ENCODE data around the gene LBH. TPM values are rescaled to one million over a fixed set of nuclear protein-coding genes. Genes with fewer than 3 reads are reported as not detected.
A peak's percentile ranks its signal among the peaks of the same experiment; 100 is the strongest.

Gene LBH
- polyA plus RNA-seq, 3 donors = 0.41 to 0.76 (median 0.42) TPM

- TF ChIP-seq CTCF (IDR thresholded peaks at IDR 0.05) = no peak
- Histone ChIP-seq H3K27ac (ENCODE audit: low read depth in 1 of 2, low read length in 2 of 2) (no peak overlapping the region), H3K9ac (ENCODE audit: insufficient read depth, low read length, poor library complexity, severe bottlenecking) (no peak overlapping the region), H3K36me3 (replicated peaks in 1 of 2; ENCODE audit: control insufficient read depth in 1 of 2, insufficient read depth in 2 of 2, low read length in 2 of 2) (no peaks in the 10 kb centered on the region), H3K79me2 (ENCODE audit: insufficient read depth, low read length) (no peaks in the 10 kb centered on the region), H3K9me3 (replicated peaks in 1 of 2; ENCODE audit: control insufficient read depth in 1 of 2, insufficient read depth in 1 of 2, low read length in 2 of 2) (peaks cover 0 to 11% of the 10 kb centered on the region in 2 donors), H3K4me2 (replicated peaks; ENCODE audit: extremely low read depth, low read length, poor library complexity, severe bottlenecking) (no peak overlapping the region), H2AFZ (ENCODE audit: insufficient read depth, low read depth, low read length, poor library complexity, severe bottlenecking) (no peak overlapping the region), H4K20me1 (ENCODE audit: insufficient read depth, low read length) (no peaks in the 10 kb centered on the region), H3K27me3 (ENCODE audit: control insufficient read depth in 2 of 2, insufficient read depth in 2 of 2, low read length in 2 of 2) (peaks cover 41 to 58% of the 10 kb centered on the region in 2 donors), H3K4me1 (ENCODE audit: control insufficient read depth in 1 of 2, insufficient read depth in 2 of 2, low read length in 2 of 2) (peaks cover 16 to 29% of the 10 kb centered on the region in 2 donors), H3K4me3 (replicated peaks in 1 of 3; ENCODE audit: low read depth in 2 of 3, low read length in 3 of 3) (no peak overlapping the region)
- peaks cover 0 to 9% (median 8%) of the 10 kb centered on the region in 7 donors for H3K9me3 Mint-ChIP-seq
- DNase-seq = no peak
- intact Hi-C loops (cut with micrococcal nuclease) = no loop called here
- H3K4me1 Mint-ChIP-seq = peaks cover 24% of the 10 kb centered on the region
- peaks cover 2 to 15% of the 10 kb centered on the region in 2 donors for H3K36me3 Mint-ChIP-seq
- peak overlapping the region in 1 of 7 donors; percentile 6 for H3K27ac Mint-ChIP-seq
- 97% methylated on average over 6 of the region's 12 CpGs for WGBS (ENCODE audit: insufficient coverage)
- peaks cover 53 to 74% (median 57%) of the 10 kb centered on the region in 3 donors for H3K27me3 Mint-ChIP-seq (ENCODE audit: low read depth in 3 of 3)
- H3K4me3 Mint-ChIP-seq = peak overlapping the region; percentile 48 to 94
These were observed 3.0 kb downstream of the LBH start for GRCh38 chr2:30234180-30234971.

GRCh38 chr2:30235008-30235655 lies 3.8 kb downstream of the LBH start:
- DNase-seq = no peak
- Histone ChIP-seq H3K36me3 (replicated peaks in 1 of 2; ENCODE audit: control insufficient read depth in 1 of 2, insufficient read depth in 2 of 2, low read length in 2 of 2) (no peaks in the 10 kb centered on the region), H3K9me3 (replicated peaks in 1 of 2; ENCODE audit: control insufficient read depth in 1 of 2, insufficient read depth in 1 of 2, low read length in 2 of 2) (peaks cover 0 to 9% of the 10 kb centered on the region in 2 donors), H3K4me2 (replicated peaks; ENCODE audit: extremely low read depth, low read length, poor library complexity, severe bottlenecking) (no peak overlapping the region), H3K79me2 (ENCODE audit: insufficient read depth, low read length) (no peaks in the 10 kb centered on the region), H3K27me3 (ENCODE audit: control insufficient read depth in 2 of 2, insufficient read depth in 2 of 2, low read length in 2 of 2) (peaks cover 33 to 50% of the 10 kb centered on the region in 2 donors), H4K20me1 (ENCODE audit: insufficient read depth, low read length) (no peaks in the 10 kb centered on the region), H3K4me3 (replicated peaks in 1 of 3; ENCODE audit: low read depth in 2 of 3, low read length in 3 of 3) (no peak overlapping the region), H2AFZ (ENCODE audit: insufficient read depth, low read depth, low read length, poor library complexity, severe bottlenecking) (no peak overlapping the region), H3K4me1 (ENCODE audit: control insufficient read depth in 1 of 2, insufficient read depth in 2 of 2, low read length in 2 of 2) (peaks cover 16 to 29% of the 10 kb centered on the region in 2 donors), H3K27ac (ENCODE audit: low read depth in 1 of 2, low read length in 2 of 2) (no peak overlapping the region), H3K9ac (ENCODE audit: insufficient read depth, low read length, poor library complexity, severe bottlenecking) (no peak overlapping the region)
- Mint-ChIP-seq H3K27ac (no peak overlapping the region), H3K36me3 (peaks cover 2 to 11% of the 10 kb centered on the region in 2 donors), H3K4me3 (peak overlapping the region in 1 of 2 donors; percentile 31), H3K9me3 (peaks cover 0 to 9% (median 8%) of the 10 kb centered on the region in 7 donors), H3K4me1 (peaks cover 24% of the 10 kb centered on the region), H3K27me3 (ENCODE audit: low read depth in 3 of 3) (peaks cover 45 to 68% (median 50%) of the 10 kb centered on the region in 3 donors)
- WGBS (ENCODE audit: insufficient coverage) = no CpG with 5 or more reads among the region's 6 CpGs
- TF ChIP-seq CTCF (IDR thresholded peaks at IDR 0.05) = no peak
- intact Hi-C loops (cut with micrococcal nuclease) = no loop called here

All from CD14-positive monocyte (primary cell).